ENCODE measurements around the gene NPHP1. TPM values are rescaled to one million over a fixed set of nuclear protein-coding genes. Genes with fewer than 3 reads are reported as not detected.
"Not testable (repeated sequence)": the region's sequence is repeated elsewhere in the genome, so short reads cannot be mapped to it uniquely, and the experiment has no call there.

NPHP1 gene
- total RNA-seq, 1 donor from 2014 or later: 4.1 TPM

GRCh38 chr2:110094884-110095534 lies 109.8 kb downstream of the NPHP1 start:
- intact Hi-C loops (cut with micrococcal nuclease); DNase-seq; ATAC-seq: not testable (repeated sequence)

GRCh38 chr2:110093924-110094323 lies 110.9 kb downstream of the NPHP1 start:
- intact Hi-C loops (cut with micrococcal nuclease); ATAC-seq; DNase-seq: not testable (repeated sequence)

- intact Hi-C loops (cut with micrococcal nuclease); ATAC-seq; DNase-seq: not testable (repeated sequence)
Observed at GRCh38 chr2:110090164-110090563, 114.6 kb downstream of the NPHP1 start.

- ATAC-seq; intact Hi-C loops (cut with micrococcal nuclease); DNase-seq: not testable (repeated sequence)
Observed at GRCh38 chr2:110083757-110084156, 121.1 kb downstream of the NPHP1 start.

GRCh38 chr2:110083162-110083561 lies 121.7 kb downstream of the NPHP1 start:
- intact Hi-C loops (cut with micrococcal nuclease); ATAC-seq; DNase-seq: not testable (repeated sequence)

GRCh38 chr2:110078104-110078503 lies 126.7 kb downstream of the NPHP1 start:
- intact Hi-C loops (cut with micrococcal nuclease); DNase-seq; ATAC-seq: not testable (repeated sequence)

GRCh38 chr2:110075896-110076295 lies 128.9 kb downstream of the NPHP1 start:
- ATAC-seq; intact Hi-C loops (cut with micrococcal nuclease): not testable (repeated sequence)

More at GRCh38 chr2:110075896-110076295, 128.9 kb downstream of the NPHP1 start:
- not testable (repeated sequence) for DNase-seq

Small RNAs within 50 kb of the gene (microRNA-seq; reads per million reads assigned to microRNA genes)
- gene MIR4436B1 (ENCODE audit: borderline number of aligned reads): not detected

Other genes starting within 250 kb of the NPHP1 start
- gene MALL, start 89.2 kb downstream of the NPHP1 start, total RNA-seq: 12.0 TPM
- gene MTLN, start 7.5 kb upstream of the NPHP1 start, total RNA-seq: 161 TPM

All from left ventricle myocardium superior (tissue), 1 donor.